GM21390 (cell line): ENCODE results near the gene EXTL1.

ENCODE experiments used
- ATAC-seq: cut with Tn5 transposase; IDR thresholded peaks from one replicate; pipeline ENCODE4 v1.9.1; 2021; ENCODE audit not compliant: unreplicated experiment

Gene EXTL1

DNA sequence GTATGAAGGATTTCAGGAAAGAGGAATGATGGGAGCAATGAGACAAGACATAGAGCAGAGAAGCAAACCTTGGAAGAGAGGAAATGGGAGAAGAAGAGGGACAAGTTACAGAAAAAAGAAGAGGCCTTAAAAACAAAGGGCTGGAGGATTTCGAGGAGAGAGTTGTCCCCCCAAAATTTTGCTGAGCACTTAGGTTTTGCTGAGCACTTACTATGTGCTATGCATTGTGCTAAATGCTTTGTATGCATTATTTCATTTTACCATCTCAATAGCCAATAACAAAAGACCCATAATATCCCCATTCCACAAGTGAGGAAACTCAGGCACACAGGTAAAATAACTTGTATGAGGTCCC lies 48.3 kb downstream of the EXTL1 start:
- no peak for ATAC-seq

DNA sequence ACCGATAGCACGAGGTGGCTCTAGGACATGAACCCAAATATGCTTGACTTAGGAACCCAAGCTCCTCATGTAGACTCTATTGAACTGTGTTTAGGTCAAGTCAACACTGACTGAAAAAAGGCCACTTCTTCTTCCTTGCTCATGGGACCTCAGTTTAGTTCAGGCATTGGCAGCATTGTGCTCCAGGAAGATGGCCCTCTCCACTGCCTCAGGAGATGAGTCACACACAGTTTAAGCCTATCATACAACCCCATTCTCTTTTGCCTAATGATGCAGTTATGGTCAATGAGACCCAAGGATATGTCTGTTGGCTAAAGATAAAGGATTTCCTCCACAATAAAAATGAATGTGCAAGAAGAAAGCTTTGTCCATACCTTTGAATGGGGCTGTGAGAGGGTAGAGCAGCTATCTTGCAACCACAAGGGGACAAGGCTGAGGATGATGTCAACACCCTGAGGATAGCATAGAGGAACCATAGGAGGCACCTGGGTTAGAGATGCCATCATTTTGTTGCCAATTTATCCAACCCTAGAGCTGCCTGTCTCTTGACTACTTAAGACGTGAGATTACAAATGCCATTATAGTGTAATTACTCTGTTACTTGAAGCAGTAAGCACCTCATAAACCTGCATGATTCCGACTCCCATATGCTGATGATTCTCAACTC lies 48.9 kb downstream of the EXTL1 start:
- no peak for ATAC-seq

DNA sequence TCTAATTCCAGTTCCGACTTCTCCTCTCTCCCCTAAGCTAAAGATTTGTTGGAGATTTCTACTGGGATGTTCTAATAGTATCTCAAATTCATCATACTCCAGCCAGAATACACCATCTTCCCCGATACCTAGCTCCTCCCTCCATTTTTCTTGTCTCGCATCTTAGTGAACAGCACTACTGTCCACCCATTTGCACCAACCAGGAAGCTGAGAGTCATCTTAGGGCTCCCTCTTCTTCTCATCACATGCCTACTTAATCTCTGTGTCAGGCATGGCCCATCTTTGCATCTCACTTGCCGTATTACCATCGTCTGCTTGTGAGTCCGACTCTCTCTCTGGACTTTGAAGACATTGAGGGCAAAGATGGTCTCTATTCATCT lies 49.4 kb downstream of the EXTL1 start:
- no peak for ATAC-seq

DNA sequence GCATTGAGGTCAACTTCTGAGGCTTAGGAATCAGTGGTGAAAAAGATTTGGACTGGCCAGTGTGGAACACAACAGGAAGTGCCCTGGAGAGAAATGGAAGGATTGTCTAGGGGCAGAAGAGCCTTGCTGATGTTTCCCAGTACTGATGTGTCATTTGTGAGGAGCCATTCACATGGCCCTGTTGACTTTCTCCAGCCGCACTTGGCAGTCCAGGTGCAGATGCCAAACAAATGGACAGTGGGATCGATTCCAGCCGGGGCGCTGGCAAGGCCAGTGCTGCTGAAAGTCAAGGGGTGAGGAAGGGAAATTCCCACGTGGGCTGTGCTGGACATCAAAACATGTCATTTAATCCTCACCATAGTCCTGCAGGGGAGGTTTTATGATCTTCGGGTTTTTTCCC lies 50.7 kb downstream of the EXTL1 start:
- no peak for ATAC-seq

DNA sequence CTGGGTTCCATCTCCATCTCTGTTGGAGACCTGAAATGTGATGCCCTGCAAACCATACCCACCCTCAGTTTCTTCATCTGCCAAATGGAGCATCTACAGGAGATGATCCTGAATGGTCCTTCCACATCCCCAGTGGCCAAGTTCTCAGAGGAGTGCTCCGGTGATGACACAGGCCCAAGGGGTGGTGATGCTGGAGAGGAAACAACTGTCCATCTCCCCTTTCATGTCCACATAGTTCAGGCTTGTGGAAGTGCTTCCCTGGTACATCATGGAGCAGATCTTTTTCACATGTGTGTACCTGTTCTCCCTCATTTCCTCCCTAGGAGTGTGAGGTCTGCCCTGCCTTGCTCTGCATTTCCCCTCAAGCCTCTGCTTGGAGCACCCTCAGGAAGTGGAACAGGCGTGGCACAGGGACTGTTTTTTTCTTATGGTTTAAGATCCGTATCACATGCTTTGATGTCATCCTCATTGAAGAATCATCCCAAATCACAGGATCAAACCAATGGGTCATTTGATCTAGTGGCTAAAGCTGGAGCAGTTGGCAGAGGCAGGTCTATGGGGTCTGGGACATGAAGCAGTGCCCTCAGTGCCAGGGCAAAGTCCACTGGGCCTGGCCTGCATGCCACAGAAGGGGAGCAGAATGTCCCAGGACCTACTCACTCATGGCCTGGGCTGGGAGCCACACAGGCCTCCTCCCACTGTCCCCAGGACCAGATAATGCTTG lies 54.0 kb downstream of the EXTL1 start:
- no peak for ATAC-seq

DNA sequence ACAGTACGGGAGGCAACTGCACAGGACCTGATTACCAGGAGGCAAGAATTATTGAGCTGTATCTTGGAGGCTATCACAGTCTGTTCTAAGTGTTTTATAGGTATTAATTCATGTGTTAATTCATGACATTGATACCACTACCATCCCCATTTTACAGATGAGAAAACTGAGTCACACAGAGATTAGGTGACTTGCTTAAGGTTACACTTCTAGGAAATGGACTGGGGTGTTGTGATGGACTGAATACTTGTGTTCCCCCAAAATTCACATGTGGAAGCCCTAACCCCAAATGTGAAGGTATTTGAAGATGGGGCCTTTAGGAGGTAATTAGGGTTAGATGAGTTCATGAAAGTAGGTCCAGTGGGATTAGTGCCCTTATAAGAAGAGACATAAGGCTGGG lies 55.9 kb downstream of the EXTL1 start:
- no peak for ATAC-seq

DNA sequence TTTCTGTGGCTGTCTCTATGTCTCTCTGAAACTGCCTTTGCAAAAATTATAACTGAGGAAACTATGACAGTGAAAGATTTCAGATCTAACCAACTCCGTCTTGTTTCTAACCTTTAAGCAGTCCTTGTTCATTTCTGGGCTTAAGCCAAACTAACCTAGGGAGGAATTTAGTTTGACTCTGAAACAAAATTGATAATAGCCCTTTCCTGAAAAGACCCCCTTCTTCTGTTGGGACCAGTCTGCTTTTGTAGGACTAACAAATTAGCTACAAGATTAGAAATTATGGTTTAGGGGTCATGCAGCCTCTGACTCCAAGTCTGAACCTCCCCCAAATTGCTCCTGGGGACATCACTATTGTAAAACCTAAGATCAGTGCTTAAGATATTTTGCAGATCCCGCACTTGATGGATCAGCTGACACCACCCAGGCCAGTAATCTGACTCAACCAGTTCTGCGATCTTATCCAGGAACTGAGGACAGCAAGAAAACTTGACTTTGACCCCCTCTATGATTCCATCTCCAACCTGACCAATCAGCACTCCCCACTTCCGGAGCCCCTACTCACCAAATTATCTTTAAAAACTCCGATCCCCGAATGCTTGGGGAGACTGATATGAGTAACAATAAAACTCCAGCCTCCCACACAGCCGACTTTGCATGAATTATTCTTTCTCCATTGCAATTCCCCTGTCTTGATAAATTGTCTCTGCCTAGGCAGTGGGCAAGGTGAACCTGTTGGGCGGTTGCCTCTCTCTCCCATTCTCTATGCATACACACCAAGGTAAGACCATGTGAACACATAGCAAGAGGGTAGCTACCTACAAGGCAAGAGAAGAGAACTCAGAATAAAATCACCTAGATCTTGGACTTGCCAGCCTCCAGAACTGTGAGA lies 57.0 kb downstream of the EXTL1 start:
- no peak for ATAC-seq

DNA sequence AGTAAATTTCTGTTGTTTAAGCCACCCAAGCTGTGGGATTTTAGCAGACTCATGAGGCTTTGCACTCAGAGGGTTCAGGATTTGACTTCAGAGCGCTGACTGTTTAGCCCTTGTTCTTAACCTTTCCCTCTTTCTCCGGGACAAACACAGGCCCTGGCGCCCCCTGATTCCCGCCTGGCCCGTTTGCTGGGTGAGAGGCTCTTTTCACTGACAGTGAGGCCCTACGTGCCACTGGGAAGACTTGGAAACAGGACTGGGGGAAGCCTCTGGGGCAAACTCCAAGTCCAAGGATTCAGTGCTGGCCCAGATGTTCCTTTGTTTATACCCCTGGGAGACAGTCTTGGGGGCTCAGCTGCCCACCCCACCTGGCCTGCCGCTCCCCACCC lies 57.6 kb downstream of the EXTL1 start:
- no peak for ATAC-seq

DNA sequence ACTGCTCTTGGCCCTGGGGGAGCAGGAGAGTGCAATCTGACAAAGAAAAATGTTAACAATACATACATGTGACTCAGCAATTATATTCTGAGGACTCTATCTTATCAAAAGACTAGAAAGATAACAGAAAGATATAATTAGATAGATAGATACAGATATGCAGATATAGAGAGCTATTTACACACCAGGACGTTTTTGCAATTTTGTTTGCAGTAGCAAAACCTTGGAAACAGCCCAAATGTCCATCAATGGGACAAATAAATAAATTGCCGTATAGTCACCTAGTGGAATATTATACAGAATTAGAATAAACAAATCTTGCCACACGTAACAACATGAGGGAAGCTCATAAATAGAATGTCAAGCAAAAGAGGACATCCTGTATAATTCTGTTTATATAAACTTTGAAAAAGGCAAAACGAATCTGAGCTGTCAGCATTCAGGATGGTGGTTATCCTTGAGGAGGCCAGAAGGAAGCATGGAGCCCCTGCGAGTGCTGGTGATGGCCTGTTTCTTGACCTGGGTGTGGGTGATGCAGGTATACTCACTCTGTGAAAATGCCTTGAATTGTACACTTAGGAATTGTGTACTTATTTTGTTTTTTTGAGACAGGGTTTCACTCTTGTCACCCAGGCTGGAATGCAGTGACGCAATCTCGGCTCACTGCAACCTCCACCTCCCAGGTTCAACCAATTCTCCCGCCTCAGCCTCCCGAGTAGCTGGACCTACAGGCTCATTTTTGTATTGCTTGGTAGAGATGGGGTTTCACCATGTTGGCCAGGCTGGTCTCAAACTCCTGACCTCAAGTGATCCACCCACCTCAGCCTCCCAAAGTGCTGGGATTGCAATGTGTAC lies 58.6 kb downstream of the EXTL1 start:
- no peak for ATAC-seq

DNA sequence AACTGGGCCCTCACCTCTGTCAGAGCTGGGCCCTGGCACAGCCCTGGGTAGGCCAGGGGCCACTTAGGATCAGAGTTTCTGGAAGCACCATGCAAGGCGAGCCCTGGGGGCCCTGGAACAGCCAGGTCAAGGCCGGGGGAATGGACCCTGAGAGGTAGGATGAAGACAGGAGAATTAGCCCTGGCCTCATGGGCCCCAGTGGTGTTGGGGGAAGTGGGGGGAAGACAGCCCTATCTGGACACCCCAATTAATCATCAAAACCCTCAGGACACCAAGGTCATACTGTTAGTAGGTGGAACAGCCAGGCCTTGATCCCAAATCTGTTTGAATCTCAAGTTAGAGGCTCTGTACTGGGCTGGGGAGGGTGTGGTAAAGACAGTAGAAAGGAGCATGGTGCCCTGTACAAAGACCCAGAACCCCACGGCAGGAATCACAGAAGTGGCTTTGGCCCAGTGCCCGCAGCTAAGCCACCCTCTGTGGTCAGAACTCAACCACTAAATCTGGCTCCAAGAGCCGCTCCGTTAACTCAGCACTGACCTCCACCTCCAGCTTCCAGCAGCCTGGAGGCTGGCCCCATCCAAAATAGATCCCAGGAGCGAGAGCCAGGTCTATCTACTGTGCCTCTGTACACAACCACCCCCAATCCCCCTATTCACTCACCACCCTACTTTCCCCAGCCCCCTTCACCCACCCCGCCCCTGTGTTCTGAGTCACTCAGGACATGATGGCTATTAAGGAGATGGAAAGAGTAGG lies 59.9 kb downstream of the EXTL1 start:
- ATAC-seq: no peak

DNA sequence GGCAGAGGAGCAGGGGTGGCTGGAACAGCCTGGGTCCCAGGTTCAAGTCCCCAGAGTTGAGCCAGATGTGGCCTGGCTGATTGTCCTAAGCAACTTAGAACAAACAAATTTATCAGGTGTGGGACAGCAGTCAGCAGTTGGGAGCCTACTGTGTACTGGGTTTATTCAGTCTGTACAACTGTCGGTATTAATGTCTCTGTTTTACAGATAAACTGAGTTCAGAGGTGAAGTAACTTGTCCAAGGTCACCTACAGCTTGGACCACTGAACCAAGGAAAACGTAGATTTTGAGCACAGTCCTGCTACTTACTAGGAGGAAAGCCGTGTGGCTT lies 60.4 kb downstream of the EXTL1 start:
- no peak for ATAC-seq

DNA sequence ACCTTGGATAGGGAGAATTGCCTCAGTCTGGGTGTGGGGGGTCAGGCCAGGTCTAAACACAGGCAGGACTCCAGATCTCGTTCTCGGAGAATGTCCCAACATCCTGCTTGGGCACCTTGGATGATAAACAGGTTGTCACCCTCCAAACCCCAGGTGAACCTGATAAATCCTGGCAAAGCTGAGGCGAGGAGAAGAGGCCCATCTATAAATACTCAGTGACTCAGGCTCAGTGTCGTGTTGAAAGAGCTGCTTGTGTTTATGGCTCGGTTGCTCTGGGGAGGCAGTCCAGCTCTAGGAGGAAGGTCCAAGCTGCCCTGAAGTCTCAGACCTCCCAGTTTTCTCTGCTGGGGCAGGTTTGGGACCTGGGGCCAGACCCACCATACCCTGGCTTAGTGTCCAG lies 61.6 kb downstream of the EXTL1 start:
- no peak for ATAC-seq

DNA sequence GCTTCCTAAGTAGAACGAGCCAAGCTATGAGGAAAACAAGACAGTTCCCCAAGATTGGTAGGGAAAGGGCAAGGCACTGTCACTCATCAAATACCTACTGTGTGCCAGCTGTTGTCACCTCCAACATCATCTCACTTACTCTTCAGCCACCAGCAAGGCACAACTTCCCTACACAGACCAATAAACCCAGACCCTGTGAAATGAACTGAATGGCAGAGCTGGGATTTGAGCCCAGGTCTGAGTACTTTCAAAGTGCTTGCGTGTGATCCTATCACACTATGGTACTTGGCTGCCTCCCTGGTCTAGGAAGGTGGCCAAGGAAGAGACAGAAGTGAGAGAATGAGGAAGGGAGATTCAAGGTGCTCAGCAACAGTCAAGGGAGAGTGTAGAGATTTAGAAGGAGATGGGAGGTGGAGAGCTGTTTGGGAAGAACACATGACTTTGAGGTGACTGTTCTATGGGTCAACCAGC lies 62.6 kb downstream of the EXTL1 start:
- no peak for ATAC-seq

DNA sequence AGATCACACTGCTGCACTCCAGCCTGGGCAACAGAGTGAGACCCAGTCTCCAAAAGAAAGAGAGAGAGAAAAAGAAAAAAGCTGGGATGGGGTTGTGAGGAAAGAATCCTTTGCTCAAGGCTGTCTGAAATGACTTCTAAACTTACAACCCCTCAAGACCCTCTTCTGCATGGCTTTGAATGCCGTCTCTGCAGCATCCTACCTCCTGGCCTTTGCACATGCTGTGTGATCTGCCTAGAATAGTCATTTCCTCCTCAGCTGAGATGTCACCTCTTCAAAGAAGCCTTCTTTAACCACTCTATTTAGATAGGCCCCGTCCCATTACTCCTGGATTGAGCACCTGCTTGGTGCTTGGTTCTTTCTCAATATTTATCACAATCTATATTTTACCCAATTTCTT lies 63.3 kb downstream of the EXTL1 start:
- no peak for ATAC-seq
